GM23248 (cell line): ENCODE data around the gene SEC22C.

Experiments
- EZH2 ChIP-seq: fragments of 200-600 bp; sonication (generic); IDR thresholded peaks from 2 replicates; pipeline ENCODE4 v1.6.1; 2018; ENCODE audit warnings: antibody characterized with exemption, mild to moderate bottlenecking; ENCODE audit not compliant: insufficient read depth, poor library complexity, severe bottlenecking
- EZH2phosphoT487 ChIP-seq: fragments of 200-600 bp; sonication (generic); IDR thresholded peaks from 2 replicates; pipeline ENCODE4 v1.6.1; 2018; ENCODE audit warnings: antibody characterized with exemption, moderate library complexity, mild to moderate bottlenecking, low read depth; ENCODE audit not compliant: insufficient read depth

- TF ChIP-seq EZH2phosphoT487 = no peak
- no peak for TF ChIP-seq EZH2
These were observed 6.5 kb downstream of the SEC22C start for GRCh38 chr3:42575137-42575741.
